Measurements from ENCODE around the gene ARFGEF3. TPM values are rescaled to one million over a fixed set of nuclear protein-coding genes. Genes with fewer than 3 reads are reported as not detected.

ARFGEF3 gene
- total and polyA plus RNA-seq, 10 of the 15 experiments (the other 5 are each of a cell fraction or from before 2014, with no cell fraction given): under 0.01 to 0.08 (median 0.02) TPM; not detected in 1

DNA sequence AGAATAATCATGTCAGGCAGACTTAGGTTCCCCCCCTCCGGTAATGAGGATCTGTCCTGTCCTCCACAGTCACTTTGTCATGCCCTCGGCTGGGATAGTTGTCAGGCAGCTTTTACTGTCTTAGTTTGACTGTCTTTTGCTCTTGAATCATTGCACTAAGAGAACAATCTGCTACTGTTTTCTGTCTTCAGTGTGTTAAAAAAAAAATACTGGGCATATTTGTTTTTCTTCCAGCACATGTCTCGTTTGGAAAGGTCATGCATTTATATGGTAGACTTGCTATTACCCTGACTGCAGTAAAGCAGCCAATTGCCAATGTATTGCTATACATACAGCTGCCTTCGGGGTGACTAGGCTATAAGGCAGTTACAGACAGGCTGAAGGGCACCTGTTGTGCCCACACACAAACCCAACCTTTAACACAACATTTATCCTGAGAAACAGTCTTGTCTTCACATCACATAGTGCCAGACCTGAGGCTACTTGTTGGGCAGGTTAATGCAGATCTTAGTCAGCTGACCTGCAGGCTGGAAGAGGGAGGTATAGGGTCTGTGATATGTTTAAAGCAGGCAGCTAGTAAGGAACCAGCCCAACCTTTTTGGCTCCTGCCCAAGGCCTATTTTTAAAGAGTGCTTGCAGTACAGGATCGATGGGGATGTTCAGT is 26.7 kb downstream of the ARFGEF3 start (continued):
- TF ChIP-seq, protein P1, sequence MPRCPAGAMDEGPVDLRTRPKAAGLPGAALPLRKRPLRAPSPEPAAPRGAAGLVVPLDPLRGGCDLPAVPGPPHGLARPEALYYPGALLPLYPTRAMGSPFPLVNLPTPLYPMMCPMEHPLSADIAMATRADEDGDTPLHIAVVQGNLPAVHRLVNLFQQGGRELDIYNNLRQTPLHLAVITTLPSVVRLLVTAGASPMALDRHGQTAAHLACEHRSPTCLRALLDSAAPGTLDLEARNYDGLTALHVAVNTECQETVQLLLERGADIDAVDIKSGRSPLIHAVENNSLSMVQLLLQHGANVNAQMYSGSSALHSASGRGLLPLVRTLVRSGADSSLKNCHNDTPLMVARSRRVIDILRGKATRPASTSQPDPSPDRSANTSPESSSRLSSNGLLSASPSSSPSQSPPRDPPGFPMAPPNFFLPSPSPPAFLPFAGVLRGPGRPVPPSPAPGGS (IDR thresholded peaks at IDR 0.05; ENCODE audit: borderline replicate concordance, insufficient read depth, low read depth, low read length, poor library complexity, severe bottlenecking): no peak

- ATAC-seq (no peak), FAIRE-seq (no peak), DNase-seq (ENCODE audit: low read depth, low spot score) (no peak)
- no peak for TF ChIP-seq BHLHE40 (IDR thresholded peaks at IDR 0.05; ENCODE audit: borderline replicate concordance in 1 of 2, low read depth in 2 of 2, low read length in 1 of 2)
- no peak for TF ChIP-seq PAX5 (IDR thresholded peaks at IDR 0.05; ENCODE audit: borderline replicate concordance, low read depth, low read length)
- TF ChIP-seq MLLT1 (IDR thresholded peaks at IDR 0.05): no peak
- no peak for TF ChIP-seq ETV6 (conservative IDR thresholded peaks at IDR 0.05 in 1 of 2, IDR thresholded peaks at IDR 0.05 in 1 of 2; ENCODE audit: borderline replicate concordance in 1 of 2, low read depth in 1 of 2)
- TF ChIP-seq TBL1XR1 (IDR thresholded peaks at IDR 0.05; ENCODE audit: low read depth, low read length): no peak
- TF ChIP-seq, protein P2, sequence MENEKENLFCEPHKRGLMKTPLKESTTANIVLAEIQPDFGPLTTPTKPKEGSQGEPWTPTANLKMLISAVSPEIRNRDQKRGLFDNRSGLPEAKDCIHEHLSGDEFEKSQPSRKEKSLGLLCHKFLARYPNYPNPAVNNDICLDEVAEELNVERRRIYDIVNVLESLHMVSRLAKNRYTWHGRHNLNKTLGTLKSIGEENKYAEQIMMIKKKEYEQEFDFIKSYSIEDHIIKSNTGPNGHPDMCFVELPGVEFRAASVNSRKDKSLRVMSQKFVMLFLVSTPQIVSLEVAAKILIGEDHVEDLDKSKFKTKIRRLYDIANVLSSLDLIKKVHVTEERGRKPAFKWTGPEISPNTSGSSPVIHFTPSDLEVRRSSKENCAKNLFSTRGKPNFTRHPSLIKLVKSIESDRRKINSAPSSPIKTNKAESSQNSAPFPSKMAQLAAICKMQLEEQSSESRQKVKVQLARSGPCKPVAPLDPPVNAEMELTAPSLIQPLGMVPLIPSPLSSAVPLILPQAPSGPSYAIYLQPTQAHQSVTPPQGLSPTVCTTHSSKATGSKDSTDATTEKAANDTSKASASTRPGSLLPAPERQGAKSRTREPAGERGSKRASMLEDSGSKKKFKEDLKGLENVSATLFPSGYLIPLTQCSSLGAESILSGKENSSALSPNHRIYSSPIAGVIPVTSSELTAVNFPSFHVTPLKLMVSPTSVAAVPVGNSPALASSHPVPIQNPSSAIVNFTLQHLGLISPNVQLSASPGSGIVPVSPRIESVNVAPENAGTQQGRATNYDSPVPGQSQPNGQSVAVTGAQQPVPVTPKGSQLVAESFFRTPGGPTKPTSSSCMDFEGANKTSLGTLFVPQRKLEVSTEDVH (IDR thresholded peaks at IDR 0.05; ENCODE audit: low read depth, partially characterized antibody): no peak
- no peak for TF ChIP-seq HDAC2 (IDR thresholded peaks at IDR 0.05)
- TF ChIP-seq ZNF622 (IDR thresholded peaks at IDR 0.05): no peak
- no peaks in the 10 kb centered on the region for H4K20me1 ChIP-seq (ENCODE audit: control insufficient read depth, insufficient read depth)
- POLR2A ChIA-PET: no interaction called here
- H3K4me3 ChIP-seq: no peak overlapping the region
- H3K4me1 ChIP-seq (ENCODE audit: control insufficient read depth, insufficient read depth, low read length): no peaks in the 10 kb centered on the region
- no peak overlapping the region for H3K27ac ChIP-seq (ENCODE audit: control insufficient read depth, insufficient read depth)
- no peaks in the 10 kb centered on the region; a peak in 2 of 4 replicates for H3K27me3 ChIP-seq (replicated peaks in 1 of 2; ENCODE audit: control insufficient read depth in 2 of 2, insufficient read depth in 2 of 2, low read length in 1 of 2)
- no peak overlapping the region for H3K9ac ChIP-seq (ENCODE audit: control insufficient read depth, insufficient read depth, low read length)
- CTCF ChIA-PET: no interaction called here
- no peak overlapping the region for H3K4me2 ChIP-seq (ENCODE audit: control insufficient read depth, insufficient read depth)
- in situ Hi-C loops (cut with MboI): no loop called here
- BruUV-seq (replicated peaks): no TSS peak
- intact Hi-C loops (cut with micrococcal nuclease; ENCODE audit: unreplicated experiment): no loop called here
- RAD21 ChIA-PET (ENCODE audit: unreplicated experiment): interaction anchor here (0.6 kb wide), 1 partner anchor 105 kb away, joined by 3 read pairs; no protein-coding TSS in a partner anchor
- H3K9me3 ChIP-seq (replicated peaks; ENCODE audit: control insufficient read depth, insufficient read depth, low read length): no peaks in the 10 kb centered on the region
- 64% methylated on average over 4 of the region's 4 CpGs for WGBS (ENCODE audit: insufficient coverage, insufficient replicate concordance, low lambda C conversion rate, missing lambda C conversion rate)
- H2AFZ ChIP-seq (ENCODE audit: control insufficient read depth, low read depth, low read length): no peak overlapping the region
- no peaks in the 10 kb centered on the region for H3K36me3 ChIP-seq (ENCODE audit: control insufficient read depth in 2 of 2, insufficient read depth in 2 of 2, low read length in 1 of 2)
- H3K79me2 ChIP-seq (ENCODE audit: control insufficient read depth, insufficient read depth, low read length): no peaks in the 10 kb centered on the region
- SMC1A ChIA-PET (ENCODE audit: uncharacterized antibody, unreplicated experiment): no interaction called here
Measured at GRCh38 chr6:138194287-138194686, 32.5 kb downstream of the ARFGEF3 start.

All from GM12878 (cell line).